Sigmoid colon (tissue), 3 donors: ENCODE results near the gene LARP4B.

Experiments used
- CTCF ChIP-seq, 4 experiments: fragments of 450-650 bp in 3 of 4; fragments of 200-600 bp in 1 of 4; IDR thresholded peaks; one replicate each; pipeline ENCODE4 v1.5.1; 2016 to 2019; ENCODE audit warnings: antibody characterized with exemption in 4 of 4, mild to moderate bottlenecking in 3 of 4, moderate library complexity in 2 of 4
- POLR2A ChIP-seq, 2 donors: fragments of 450-650 bp; IDR thresholded peaks; one replicate each; pipeline ENCODE4 v1.6.1; 2016; ENCODE audit warnings: antibody characterized with exemption in 2 of 2, mild to moderate bottlenecking in 2 of 2, moderate library complexity in 2 of 2

GRCh38 chr10:774223-774622, 157.3 kb downstream of the LARP4B start:
- TF ChIP-seq CTCF (IDR thresholded peaks at IDR 0.05) (no peak), POLR2A (IDR thresholded peaks at IDR 0.05) (no peak)
